HG03103 (cell line): ENCODE results near the gene LAPTM5.

ENCODE experiments used
- ATAC-seq: cut with Tn5 transposase; IDR thresholded peaks from one replicate; pipeline ENCODE4 v1.9.1; 2021; ENCODE audit warnings: low read depth; ENCODE audit not compliant: unreplicated experiment

LAPTM5 gene

GRCh38 chr1:30686236-30686935, 71.2 kb downstream of the LAPTM5 start:
- no peak for ATAC-seq

DNA sequence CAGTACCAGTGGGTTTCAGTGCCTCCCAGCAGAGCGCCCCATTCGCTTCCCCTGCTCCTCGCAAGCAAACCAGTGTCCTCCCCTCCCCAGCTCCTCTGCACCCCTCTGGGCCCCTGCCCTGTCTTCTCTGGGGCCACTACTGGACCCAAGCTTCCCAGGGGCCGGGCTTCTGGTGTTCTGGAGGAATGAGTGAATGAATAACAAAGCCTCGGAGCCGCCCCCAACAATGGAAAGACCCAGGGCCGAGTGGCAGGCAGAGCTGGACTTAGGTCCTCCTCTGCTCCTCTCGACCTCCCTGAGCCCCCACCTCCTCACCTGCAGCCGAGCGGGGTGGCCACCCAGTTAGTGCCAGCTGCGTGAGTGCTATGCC, 71.8 kb downstream of the LAPTM5 start:
- no peak for ATAC-seq

DNA sequence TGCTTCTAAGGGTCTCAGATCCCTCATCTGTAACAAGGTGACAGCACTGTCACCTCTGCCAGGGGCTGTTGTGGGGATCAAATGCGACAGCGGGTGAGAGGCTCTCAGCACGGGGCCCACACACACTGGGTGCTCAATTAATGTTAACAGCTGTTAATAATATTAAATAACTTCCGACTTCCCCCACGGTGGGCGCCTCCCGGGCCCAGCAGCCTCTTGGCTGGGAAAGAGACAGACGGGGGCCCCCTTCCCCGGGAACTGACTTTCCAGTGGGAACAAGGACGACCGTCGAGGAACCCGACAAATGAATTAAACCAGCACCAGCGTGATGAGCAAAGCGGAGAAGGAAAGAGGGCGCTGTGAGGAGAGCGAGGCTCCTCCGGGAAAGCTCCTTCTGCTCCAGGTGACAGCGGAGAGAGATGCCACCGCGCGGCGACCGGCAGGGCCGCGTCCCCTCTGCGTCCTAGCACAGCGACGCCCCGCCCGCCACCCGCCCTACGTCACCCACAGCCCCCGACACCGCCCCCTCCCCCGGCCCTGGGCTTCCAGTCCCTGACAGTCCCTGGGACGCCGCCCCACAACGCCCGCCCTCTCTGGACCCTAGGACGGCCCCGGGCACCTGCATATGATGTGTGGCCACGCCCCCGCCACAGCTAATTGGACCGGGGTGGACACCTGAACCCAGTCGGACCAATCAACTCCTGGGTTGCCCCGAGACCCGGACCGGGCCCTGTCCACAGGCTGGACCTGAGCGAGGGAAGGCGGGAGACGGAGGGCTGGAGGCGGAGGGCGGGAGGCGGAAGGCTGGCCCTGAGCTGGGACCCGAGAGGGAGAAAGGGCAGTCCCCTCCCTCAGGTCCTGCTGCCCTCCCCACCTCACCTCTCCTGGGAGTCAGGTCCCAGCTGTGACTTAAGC, 72.4 kb downstream of the LAPTM5 start:
- no peak for ATAC-seq

DNA sequence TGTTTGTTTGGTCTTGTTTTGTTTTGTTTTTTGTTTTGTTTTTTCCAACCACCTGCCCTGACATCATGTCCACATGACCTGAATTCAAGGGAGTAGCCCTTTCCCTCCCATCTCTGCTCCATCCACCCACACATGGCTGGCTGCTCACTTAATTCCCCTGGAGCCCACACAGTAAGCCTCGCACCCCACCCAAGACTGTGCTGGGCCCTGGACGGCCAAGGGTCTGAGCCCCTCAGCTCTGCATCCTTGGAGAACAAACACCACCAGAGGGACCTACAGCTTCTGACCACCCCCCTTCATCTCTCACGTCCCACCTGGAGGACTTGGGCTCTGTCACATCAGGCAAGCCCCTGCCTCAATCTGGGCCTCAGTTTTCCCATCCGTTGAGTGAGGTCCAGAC, 73.3 kb downstream of the LAPTM5 start:
- no peak for ATAC-seq

- no peak for ATAC-seq
These were observed 73.9 kb downstream of the LAPTM5 start for GRCh38 chr1:30683699-30684098.
